Panc1 (cell line): ENCODE data around the gene STK4.

Source experiments
- POLR2AphosphoS5 ChIP-seq: IDR thresholded peaks from 2 replicates; pipeline ENCODE4 v1.6.1; 2012; ENCODE audit warnings: mild to moderate bottlenecking, low read depth, low read length, moderate library complexity
- REST ChIP-seq, 2 experiments: IDR thresholded peaks; 2 replicates each; pipeline ENCODE4 v1.6.1; 2011 to 2012; ENCODE audit warnings: low read depth in 2 of 2, control low read depth in 1 of 2, low read length in 1 of 2, mild to moderate bottlenecking in 1 of 2, moderate library complexity in 1 of 2; ENCODE audit not compliant: insufficient read depth in 1 of 2
- SIN3A ChIP-seq: IDR thresholded peaks from 2 replicates; pipeline ENCODE4 v1.6.1; 2012; ENCODE audit warnings: low read depth, mild to moderate bottlenecking, low read length, moderate library complexity, borderline replicate concordance; ENCODE audit not compliant: insufficient read depth
- TCF7L2 ChIP-seq: IDR thresholded peaks from 2 replicates; pipeline ENCODE4 v1.6.1; 2011; ENCODE audit warnings: mild to moderate bottlenecking, low read depth, low read length, inconsistent platforms
- TF ChIP-seq, protein P1 (sequence below): fragments of 450-650 bp; IDR thresholded peaks from 2 replicates; pipeline ENCODE4 v1.5.1; 2017; ENCODE audit warnings: mild to moderate bottlenecking

GRCh38 chr20:45114465-45115385 lies 148.4 kb downstream of the STK4 start, which contains the start of gene WFDC5:
- TF ChIP-seq, protein P1, sequence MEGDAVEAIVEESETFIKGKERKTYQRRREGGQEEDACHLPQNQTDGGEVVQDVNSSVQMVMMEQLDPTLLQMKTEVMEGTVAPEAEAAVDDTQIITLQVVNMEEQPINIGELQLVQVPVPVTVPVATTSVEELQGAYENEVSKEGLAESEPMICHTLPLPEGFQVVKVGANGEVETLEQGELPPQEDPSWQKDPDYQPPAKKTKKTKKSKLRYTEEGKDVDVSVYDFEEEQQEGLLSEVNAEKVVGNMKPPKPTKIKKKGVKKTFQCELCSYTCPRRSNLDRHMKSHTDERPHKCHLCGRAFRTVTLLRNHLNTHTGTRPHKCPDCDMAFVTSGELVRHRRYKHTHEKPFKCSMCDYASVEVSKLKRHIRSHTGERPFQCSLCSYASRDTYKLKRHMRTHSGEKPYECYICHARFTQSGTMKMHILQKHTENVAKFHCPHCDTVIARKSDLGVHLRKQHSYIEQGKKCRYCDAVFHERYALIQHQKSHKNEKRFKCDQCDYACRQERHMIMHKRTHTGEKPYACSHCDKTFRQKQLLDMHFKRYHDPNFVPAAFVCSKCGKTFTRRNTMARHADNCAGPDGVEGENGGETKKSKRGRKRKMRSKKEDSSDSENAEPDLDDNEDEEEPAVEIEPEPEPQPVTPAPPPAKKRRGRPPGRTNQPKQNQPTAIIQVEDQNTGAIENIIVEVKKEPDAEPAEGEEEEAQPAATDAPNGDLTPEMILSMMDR = no peak
- no peak for TF ChIP-seq POLR2AphosphoS5
- TF ChIP-seq SIN3A = no peak
- no peak for TF ChIP-seq REST (IDR thresholded peaks at IDR 0.05; ENCODE audit: insufficient read depth in 1 of 2, low read depth in 2 of 2, low read length in 1 of 2)
- TF ChIP-seq TCF7L2 = no peak
